Neural cell (in vitro differentiated cells): ENCODE measurements around the gene MIS18BP1. TPM values are rescaled to one million over a fixed set of nuclear protein-coding genes. Genes with fewer than 3 reads are reported as not detected.

Source experiments
- H2AFZ ChIP-seq: fragments of 200-600, 300-800 bp; sonication (generic), shearing (Covaris generic); 2 replicates; pipeline ENCODE4 v1.6.0; 2014; ENCODE audit warnings: low read depth, mild to moderate bottlenecking, antibody characterized with exemption, low read length, moderate library complexity
- H3F3A ChIP-seq: fragments of 200-600 bp; shearing (Covaris generic); 2 replicates; pipeline ENCODE4 v1.6.1; 2016; ENCODE audit warnings: mild to moderate bottlenecking, moderate library complexity, mixed read lengths, antibody characterized with exemption, low read length; ENCODE audit not compliant: insufficient read depth, poor library complexity, severe bottlenecking
- H3K27ac ChIP-seq: fragments of 200-600, 300-800 bp; sonication (generic), shearing (Covaris generic); 2 replicates; pipeline ENCODE4 v1.5.1; 2014; ENCODE audit warnings: mild to moderate bottlenecking, low read length, moderate library complexity
- H3K27me3 ChIP-seq: fragments of 300-800, 200-600 bp; sonication (generic), shearing (Covaris generic); 2 replicates; pipeline ENCODE4 v1.6.0; 2014; ENCODE audit warnings: mild to moderate bottlenecking, low read depth, low read length, moderate library complexity; ENCODE audit not compliant: insufficient read depth
- H3K36me3 ChIP-seq: fragments of 300-800, 200-600 bp; sonication (generic), shearing (Covaris generic); 2 replicates; pipeline ENCODE4 v1.5.1; 2014; ENCODE audit warnings: mild to moderate bottlenecking, antibody characterized with exemption, low read length, moderate library complexity; ENCODE audit not compliant: insufficient read depth
- H3K4me2 ChIP-seq: fragments of 300-800, 200-600 bp; sonication (generic), shearing (Covaris generic); 2 replicates; pipeline ENCODE4 v1.6.0; 2014; ENCODE audit warnings: mild to moderate bottlenecking, low read length
- H3K4me3 ChIP-seq: fragments of 300-800, 200-600 bp; sonication (generic), shearing (Covaris generic); 2 replicates; pipeline ENCODE4 v1.5.1; 2014; ENCODE audit warnings: mild to moderate bottlenecking, low read length, moderate library complexity
- H3K79me2 ChIP-seq: fragments of 200-600 bp; shearing (Covaris generic); replicated peaks from 2 replicates; pipeline ENCODE4 v1.6.0; 2014; ENCODE audit warnings: mild to moderate bottlenecking, low read length, moderate library complexity; ENCODE audit not compliant: insufficient read depth
- H3K9ac ChIP-seq: fragments of 300-800, 200-600 bp; sonication (generic), shearing (Covaris generic); 2 replicates; pipeline ENCODE4 v1.6.1; 2016; ENCODE audit warnings: mild to moderate bottlenecking, low read length, mixed read lengths
- H3K9me2 ChIP-seq: fragments of 200-600 bp; shearing (Covaris generic); 2 replicates; pipeline ENCODE4 v1.6.1; 2016; ENCODE audit warnings: mild to moderate bottlenecking, low read length, mixed read lengths; ENCODE audit not compliant: insufficient read depth
- H3K9me3 ChIP-seq: fragments of 200-600, 300-800 bp; sonication (generic), shearing (Covaris generic); 2 replicates; pipeline ENCODE4 v1.6.1; 2016; ENCODE audit warnings: mild to moderate bottlenecking, mixed run types, low read length, moderate library complexity, mixed read lengths
- H4K20me1 ChIP-seq: fragments of 200-600 bp; shearing (Covaris generic); 2 replicates; pipeline ENCODE4 v1.6.1; 2016; ENCODE audit warnings: mild to moderate bottlenecking, mixed run types; ENCODE audit not compliant: insufficient read depth
- EP300 ChIP-seq: fragments of 450-650 bp; conservative IDR thresholded peaks from 2 replicates; pipeline ENCODE4 v1.6.1; 2014; ENCODE audit warnings: antibody characterized with exemption, mild to moderate bottlenecking, moderate library complexity; ENCODE audit not compliant: poor library complexity, severe bottlenecking
- EZH2 ChIP-seq: fragments of 200-600, 300-800 bp; shearing (Covaris generic), sonication (generic); IDR thresholded peaks from 2 replicates; pipeline ENCODE4 v1.6.1; 2014; ENCODE audit warnings: antibody characterized with exemption, low read length, borderline replicate concordance, mild to moderate bottlenecking; ENCODE audit not compliant: insufficient read depth, poor library complexity, severe bottlenecking
- MXI1 ChIP-seq: fragments of 450-650 bp; conservative IDR thresholded peaks from 2 replicates; pipeline ENCODE4 v1.6.1; 2014; ENCODE audit warnings: antibody characterized with exemption, mild to moderate bottlenecking; ENCODE audit not compliant: poor library complexity, severe bottlenecking
- POLR2AphosphoS5 ChIP-seq: IDR thresholded peaks from 2 replicates; pipeline ENCODE4 v1.6.1; 2012
- RAD21 ChIP-seq: fragments of 450-650 bp; conservative IDR thresholded peaks from 2 replicates; pipeline ENCODE4 v1.6.1; 2014; ENCODE audit warnings: antibody characterized with exemption, mild to moderate bottlenecking, moderate library complexity
- SMC3 ChIP-seq: fragments of 450-650 bp; conservative IDR thresholded peaks from 2 replicates; pipeline ENCODE4 v1.6.1; 2014; ENCODE audit warnings: antibody characterized with exemption, mild to moderate bottlenecking, moderate library complexity; ENCODE audit not compliant: poor library complexity
- TAF1 ChIP-seq: IDR thresholded peaks from 2 replicates; pipeline ENCODE4 v1.6.1; 2012; ENCODE audit warnings: low read depth
- polyA plus RNA-seq: library from polyadenylated mRNA; depleted of rRNA; stranded (reverse); fragments of >200 nt; gene quantifications from 2 replicates; pipeline ENCODE4 v1.2.3, GENCODE V29; 2014
- TF ChIP-seq, protein P1 (sequence below): IDR thresholded peaks from 2 replicates; pipeline ENCODE4 v1.6.1; 2012; ENCODE audit warnings: borderline replicate concordance
- TF ChIP-seq, protein P2 (sequence below): fragments of 450-650 bp; IDR thresholded peaks from 2 replicates; pipeline ENCODE4 v1.5.1; 2014; ENCODE audit warnings: antibody characterized with exemption, mild to moderate bottlenecking, moderate library complexity; ENCODE audit not compliant: poor library complexity, severe bottlenecking

MIS18BP1 gene
- polyA plus RNA-seq, 1 donor from 2014 or later = 1.2 TPM

DNA sequence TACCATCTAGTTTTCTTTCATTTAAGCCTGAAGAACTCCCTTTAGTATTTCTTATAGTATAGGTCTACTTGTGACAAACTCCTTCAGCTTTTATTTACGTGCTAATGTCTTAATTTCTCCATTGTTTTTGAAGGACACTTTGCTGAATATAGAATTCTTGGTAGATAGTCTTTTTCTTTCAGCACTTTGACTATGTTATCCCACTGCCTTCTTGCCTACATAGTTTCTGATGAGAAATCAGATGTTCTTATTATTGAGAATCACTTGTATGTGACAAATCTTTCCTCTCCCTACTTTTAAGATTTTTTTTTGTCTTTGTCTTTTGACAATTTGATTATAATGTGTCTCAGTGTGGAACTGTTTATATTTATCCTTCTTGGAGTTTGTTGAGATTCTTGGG lies 5.1 kb upstream of the MIS18BP1 start:
- no peak overlapping the region for H3K27ac ChIP-seq
- TF ChIP-seq EZH2 (no peak), POLR2AphosphoS5 (no peak), SMC3 (no peak), TAF1 (no peak), EP300 (no peak), MXI1 (no peak), RAD21 (no peak)
- TF ChIP-seq, protein P1, sequence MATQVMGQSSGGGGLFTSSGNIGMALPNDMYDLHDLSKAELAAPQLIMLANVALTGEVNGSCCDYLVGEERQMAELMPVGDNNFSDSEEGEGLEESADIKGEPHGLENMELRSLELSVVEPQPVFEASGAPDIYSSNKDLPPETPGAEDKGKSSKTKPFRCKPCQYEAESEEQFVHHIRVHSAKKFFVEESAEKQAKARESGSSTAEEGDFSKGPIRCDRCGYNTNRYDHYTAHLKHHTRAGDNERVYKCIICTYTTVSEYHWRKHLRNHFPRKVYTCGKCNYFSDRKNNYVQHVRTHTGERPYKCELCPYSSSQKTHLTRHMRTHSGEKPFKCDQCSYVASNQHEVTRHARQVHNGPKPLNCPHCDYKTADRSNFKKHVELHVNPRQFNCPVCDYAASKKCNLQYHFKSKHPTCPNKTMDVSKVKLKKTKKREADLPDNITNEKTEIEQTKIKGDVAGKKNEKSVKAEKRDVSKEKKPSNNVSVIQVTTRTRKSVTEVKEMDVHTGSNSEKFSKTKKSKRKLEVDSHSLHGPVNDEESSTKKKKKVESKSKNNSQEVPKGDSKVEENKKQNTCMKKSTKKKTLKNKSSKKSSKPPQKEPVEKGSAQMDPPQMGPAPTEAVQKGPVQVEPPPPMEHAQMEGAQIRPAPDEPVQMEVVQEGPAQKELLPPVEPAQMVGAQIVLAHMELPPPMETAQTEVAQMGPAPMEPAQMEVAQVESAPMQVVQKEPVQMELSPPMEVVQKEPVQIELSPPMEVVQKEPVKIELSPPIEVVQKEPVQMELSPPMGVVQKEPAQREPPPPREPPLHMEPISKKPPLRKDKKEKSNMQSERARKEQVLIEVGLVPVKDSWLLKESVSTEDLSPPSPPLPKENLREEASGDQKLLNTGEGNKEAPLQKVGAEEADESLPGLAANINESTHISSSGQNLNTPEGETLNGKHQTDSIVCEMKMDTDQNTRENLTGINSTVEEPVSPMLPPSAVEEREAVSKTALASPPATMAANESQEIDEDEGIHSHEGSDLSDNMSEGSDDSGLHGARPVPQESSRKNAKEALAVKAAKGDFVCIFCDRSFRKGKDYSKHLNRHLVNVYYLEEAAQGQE = no peak
- TF ChIP-seq, protein P2, sequence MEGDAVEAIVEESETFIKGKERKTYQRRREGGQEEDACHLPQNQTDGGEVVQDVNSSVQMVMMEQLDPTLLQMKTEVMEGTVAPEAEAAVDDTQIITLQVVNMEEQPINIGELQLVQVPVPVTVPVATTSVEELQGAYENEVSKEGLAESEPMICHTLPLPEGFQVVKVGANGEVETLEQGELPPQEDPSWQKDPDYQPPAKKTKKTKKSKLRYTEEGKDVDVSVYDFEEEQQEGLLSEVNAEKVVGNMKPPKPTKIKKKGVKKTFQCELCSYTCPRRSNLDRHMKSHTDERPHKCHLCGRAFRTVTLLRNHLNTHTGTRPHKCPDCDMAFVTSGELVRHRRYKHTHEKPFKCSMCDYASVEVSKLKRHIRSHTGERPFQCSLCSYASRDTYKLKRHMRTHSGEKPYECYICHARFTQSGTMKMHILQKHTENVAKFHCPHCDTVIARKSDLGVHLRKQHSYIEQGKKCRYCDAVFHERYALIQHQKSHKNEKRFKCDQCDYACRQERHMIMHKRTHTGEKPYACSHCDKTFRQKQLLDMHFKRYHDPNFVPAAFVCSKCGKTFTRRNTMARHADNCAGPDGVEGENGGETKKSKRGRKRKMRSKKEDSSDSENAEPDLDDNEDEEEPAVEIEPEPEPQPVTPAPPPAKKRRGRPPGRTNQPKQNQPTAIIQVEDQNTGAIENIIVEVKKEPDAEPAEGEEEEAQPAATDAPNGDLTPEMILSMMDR = no peak
- H3K9me2 ChIP-seq = no peaks in the 10 kb centered on the region
- H3K27me3 ChIP-seq = no peaks in the 10 kb centered on the region
- H4K20me1 ChIP-seq = no peaks in the 10 kb centered on the region
- no peaks in the 10 kb centered on the region for H3K79me2 ChIP-seq
- no peaks in the 10 kb centered on the region for H3F3A ChIP-seq
- no peak overlapping the region for H3K4me3 ChIP-seq
- H3K36me3 ChIP-seq = no peaks in the 10 kb centered on the region
- H3K4me2 ChIP-seq = no peak overlapping the region
- no peak overlapping the region for H2AFZ ChIP-seq
- H3K9ac ChIP-seq = no peak overlapping the region
- H3K9me3 ChIP-seq = peaks cover 4% of the 10 kb centered on the region

DNA sequence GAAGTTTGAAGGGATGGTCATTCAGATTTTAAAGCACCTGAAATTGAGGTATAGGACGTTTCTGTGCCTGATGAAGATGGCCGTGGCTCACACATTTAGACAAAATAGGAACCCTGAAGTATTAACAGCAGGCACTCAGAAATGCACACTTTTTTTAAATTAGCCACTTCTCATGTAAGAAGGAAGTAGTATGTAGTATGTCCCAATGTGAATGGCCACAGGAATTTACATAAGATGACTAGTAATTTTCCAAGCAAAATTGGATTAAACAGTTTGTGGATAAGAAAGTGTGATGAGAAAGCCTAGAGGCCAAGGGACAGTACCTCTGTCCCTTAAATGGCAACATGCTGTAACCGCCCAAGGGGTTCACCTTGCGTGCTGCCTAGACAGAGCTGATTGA lies 1.8 kb upstream of the MIS18BP1 start:
- TF ChIP-seq SMC3 (no peak), EP300 (no peak), EZH2 (no peak), RAD21 (no peak), POLR2AphosphoS5 (no peak)
- TF ChIP-seq, protein P1 = no peak
- Histone ChIP-seq H3K4me3 (no peak overlapping the region), H3K27ac (no peak overlapping the region), H4K20me1 (no peaks in the 10 kb centered on the region), H3K79me2 (peaks cover 22% of the 10 kb centered on the region), H3K27me3 (no peaks in the 10 kb centered on the region), H3K9me3 (peaks cover 4% of the 10 kb centered on the region), H3K9me2 (no peaks in the 10 kb centered on the region), H3K9ac (no peak overlapping the region), H2AFZ (no peak overlapping the region), H3K4me2 (no peak overlapping the region), H3K36me3 (no peaks in the 10 kb centered on the region), H3F3A (no peaks in the 10 kb centered on the region)
